ENCODE data around the gene MAB21L3. TPM values are rescaled to one million over a fixed set of nuclear protein-coding genes. Genes with fewer than 3 reads are reported as not detected.

Gene MAB21L3
- total RNA-seq, 1 donor from 2014 or later, result not detected

DNA sequence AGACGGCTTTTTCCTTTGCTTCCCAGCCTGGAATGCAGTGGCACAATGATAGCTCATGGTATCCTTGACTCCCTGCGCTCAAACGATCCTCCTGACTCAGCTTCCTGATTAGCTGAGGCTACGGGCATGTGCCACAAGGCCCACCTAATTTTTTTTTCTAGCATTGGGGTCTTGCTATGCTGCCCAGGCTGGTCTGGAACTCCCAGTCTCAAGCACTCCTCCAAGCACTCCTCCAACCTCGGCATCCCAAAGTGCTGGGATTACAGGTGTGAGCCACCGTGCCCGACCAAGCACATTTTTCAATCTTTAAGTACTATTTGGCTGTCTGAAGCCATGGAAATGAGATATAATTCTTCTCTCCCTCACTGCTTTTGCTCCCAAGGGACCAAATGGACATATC lies 58.7 kb downstream of the MAB21L3 start:
- DNase-seq (ENCODE audit: extremely low spot score, unreplicated experiment), result no peak
- no peak overlapping the region for H3K4me3 Mint-ChIP-seq (ENCODE audit: unreplicated experiment)
- TF ChIP-seq, protein P1, sequence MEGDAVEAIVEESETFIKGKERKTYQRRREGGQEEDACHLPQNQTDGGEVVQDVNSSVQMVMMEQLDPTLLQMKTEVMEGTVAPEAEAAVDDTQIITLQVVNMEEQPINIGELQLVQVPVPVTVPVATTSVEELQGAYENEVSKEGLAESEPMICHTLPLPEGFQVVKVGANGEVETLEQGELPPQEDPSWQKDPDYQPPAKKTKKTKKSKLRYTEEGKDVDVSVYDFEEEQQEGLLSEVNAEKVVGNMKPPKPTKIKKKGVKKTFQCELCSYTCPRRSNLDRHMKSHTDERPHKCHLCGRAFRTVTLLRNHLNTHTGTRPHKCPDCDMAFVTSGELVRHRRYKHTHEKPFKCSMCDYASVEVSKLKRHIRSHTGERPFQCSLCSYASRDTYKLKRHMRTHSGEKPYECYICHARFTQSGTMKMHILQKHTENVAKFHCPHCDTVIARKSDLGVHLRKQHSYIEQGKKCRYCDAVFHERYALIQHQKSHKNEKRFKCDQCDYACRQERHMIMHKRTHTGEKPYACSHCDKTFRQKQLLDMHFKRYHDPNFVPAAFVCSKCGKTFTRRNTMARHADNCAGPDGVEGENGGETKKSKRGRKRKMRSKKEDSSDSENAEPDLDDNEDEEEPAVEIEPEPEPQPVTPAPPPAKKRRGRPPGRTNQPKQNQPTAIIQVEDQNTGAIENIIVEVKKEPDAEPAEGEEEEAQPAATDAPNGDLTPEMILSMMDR (IDR thresholded peaks at IDR 0.05), result no peak
- H3K36me3 Mint-ChIP-seq (ENCODE audit: unreplicated experiment), result no peaks in the 10 kb centered on the region
- peaks cover 41% of the 10 kb centered on the region for H3K27me3 Mint-ChIP-seq (ENCODE audit: unreplicated experiment)
- peaks cover 5% of the 10 kb centered on the region for H3K4me1 Mint-ChIP-seq (ENCODE audit: unreplicated experiment)
- H3K9me3 Mint-ChIP-seq (ENCODE audit: unreplicated experiment), result no peaks in the 10 kb centered on the region
- H3K27ac Mint-ChIP-seq (ENCODE audit: unreplicated experiment), result no peak overlapping the region

DNA sequence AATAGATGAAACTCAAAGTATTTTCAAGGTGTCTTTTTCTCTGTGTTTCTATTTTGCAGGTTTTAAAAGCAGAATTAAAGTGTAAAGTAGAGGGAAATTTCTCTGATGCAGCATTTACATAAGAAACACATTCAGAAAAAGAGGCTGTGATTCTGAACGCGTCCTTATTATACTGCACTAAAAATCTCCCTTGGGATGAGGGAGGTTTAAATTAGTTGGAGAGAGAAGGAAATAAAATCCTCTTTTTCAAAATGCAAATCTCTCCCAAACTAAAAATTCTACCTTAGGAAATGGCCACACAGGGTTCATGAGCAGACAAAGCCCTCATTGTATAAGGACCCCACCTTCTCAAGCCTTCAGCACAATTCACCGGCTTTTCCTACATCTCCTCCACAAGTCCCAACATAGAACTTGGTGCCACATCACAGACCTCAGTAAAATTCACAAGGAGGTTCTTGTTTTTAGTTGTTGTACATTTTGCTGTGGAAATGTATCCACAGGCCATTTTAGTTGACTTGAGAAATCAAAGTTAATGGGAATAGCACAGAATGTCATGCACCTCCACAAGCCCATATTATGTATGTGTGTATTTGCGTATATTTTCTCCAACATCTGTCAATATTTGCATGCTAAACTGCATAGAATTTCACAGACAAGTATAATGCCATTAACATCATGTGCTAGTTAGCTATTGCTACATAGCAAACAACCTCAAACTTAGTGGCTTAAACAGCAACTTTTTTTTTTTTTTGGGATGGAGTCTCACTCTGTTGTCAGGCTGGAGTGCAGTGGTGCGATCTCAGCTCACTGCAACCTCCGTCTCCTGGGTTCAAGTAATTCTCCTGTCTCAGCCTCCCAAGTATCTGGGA lies 59.8 kb downstream of the MAB21L3 start:
- Mint-ChIP-seq H3K27me3 (ENCODE audit: unreplicated experiment) (peaks cover 40% of the 10 kb centered on the region), H3K4me1 (ENCODE audit: unreplicated experiment) (peaks cover 5% of the 10 kb centered on the region), H3K36me3 (ENCODE audit: unreplicated experiment) (no peaks in the 10 kb centered on the region), H3K9me3 (ENCODE audit: unreplicated experiment) (no peaks in the 10 kb centered on the region), H3K27ac (ENCODE audit: unreplicated experiment) (no peak overlapping the region), H3K4me3 (ENCODE audit: unreplicated experiment) (no peak overlapping the region)
- TF ChIP-seq, protein P1 (IDR thresholded peaks at IDR 0.05), result no peak
- no peak for DNase-seq (ENCODE audit: extremely low spot score, unreplicated experiment)

DNA sequence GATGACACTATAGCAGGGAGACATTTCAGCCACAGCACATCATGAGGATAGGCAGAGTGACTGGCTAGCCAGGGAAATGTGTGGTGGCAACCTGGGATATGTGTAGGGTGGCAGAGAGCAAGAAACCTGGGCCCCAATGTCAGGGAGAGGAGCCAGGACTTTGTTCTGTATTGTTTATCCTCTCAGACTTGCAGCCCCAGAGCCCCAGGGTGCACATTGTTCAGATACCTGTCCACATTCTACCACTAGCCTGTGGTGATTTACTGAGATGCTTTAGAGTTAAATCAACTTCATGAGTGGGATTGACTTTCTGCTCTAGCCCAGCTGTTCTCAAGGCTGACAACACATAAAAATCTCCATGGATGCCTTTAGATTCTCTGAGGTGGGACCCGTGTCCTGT lies 61.5 kb downstream of the MAB21L3 start:
- Mint-ChIP-seq H3K27me3 (ENCODE audit: unreplicated experiment) (peaks cover 34% of the 10 kb centered on the region), H3K36me3 (ENCODE audit: unreplicated experiment) (no peaks in the 10 kb centered on the region), H3K9me3 (ENCODE audit: unreplicated experiment) (no peaks in the 10 kb centered on the region), H3K4me1 (ENCODE audit: unreplicated experiment) (peaks cover 3% of the 10 kb centered on the region), H3K4me3 (ENCODE audit: unreplicated experiment) (no peak overlapping the region), H3K27ac (ENCODE audit: unreplicated experiment) (no peak overlapping the region)
- TF ChIP-seq, protein P1 (IDR thresholded peaks at IDR 0.05), result no peak
- no peak for DNase-seq (ENCODE audit: extremely low spot score, unreplicated experiment)

DNA sequence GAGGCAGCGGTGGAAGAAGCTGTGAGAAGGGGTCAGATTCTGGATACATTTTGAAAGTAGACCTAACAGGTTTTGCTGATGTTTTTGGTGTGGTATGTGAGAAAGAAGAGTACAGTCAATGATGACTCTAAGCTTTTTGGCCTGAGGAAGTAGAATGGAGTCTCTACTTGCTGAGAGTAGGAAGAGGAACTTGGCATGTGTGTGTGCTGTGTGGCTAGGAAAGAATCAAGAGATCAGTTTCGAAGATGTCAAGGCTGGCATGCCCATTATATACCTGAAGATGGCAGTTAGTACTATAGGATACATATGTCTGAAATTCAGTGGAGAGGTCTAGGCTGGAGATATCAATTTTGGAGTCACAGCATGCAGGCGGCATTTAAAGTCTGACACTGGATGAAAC lies 64.4 kb downstream of the MAB21L3 start:
- no peaks in the 10 kb centered on the region for H3K36me3 Mint-ChIP-seq (ENCODE audit: unreplicated experiment)
- peaks cover 24% of the 10 kb centered on the region for H3K27me3 Mint-ChIP-seq (ENCODE audit: unreplicated experiment)

DNA sequence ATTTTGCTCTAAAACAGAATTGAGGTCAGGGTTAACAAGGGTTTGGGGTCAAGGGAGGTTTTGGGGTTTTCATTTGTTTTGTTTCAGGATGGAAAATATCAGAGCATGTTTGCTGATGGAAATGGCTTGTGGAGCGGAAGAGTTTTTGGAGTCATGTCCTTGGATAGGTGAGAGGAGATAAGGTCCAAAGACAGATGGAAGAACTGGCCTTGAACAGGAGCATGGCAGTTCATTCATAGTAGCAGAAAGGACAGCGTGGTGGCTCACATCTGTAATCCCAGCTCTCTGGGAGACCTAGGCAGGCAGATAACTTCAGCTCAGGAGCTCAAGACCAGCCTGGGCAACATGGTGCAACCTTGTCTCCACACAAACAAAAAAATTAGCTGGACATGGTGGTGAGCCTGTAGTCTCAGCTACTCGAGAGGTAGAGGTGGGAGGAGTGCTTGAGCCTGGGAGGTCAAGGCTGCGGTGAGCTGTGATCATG lies 65.1 kb downstream of the MAB21L3 start:
- Mint-ChIP-seq H3K36me3 (ENCODE audit: unreplicated experiment) (no peaks in the 10 kb centered on the region), H3K9me3 (ENCODE audit: unreplicated experiment) (no peaks in the 10 kb centered on the region), H3K4me1 (ENCODE audit: unreplicated experiment) (no peaks in the 10 kb centered on the region), H3K27ac (ENCODE audit: unreplicated experiment) (no peak overlapping the region), H3K27me3 (ENCODE audit: unreplicated experiment) (peaks cover 26% of the 10 kb centered on the region), H3K4me3 (ENCODE audit: unreplicated experiment) (no peak overlapping the region)
- TF ChIP-seq, protein P1 (IDR thresholded peaks at IDR 0.05), result no peak
- no peak for DNase-seq (ENCODE audit: extremely low spot score, unreplicated experiment)

More for the DNA sequence above, 64.4 kb downstream of the MAB21L3 start:
- DNase-seq (ENCODE audit: extremely low spot score, unreplicated experiment), result no peak
- Mint-ChIP-seq H3K27ac (ENCODE audit: unreplicated experiment) (no peak overlapping the region), H3K4me3 (ENCODE audit: unreplicated experiment) (no peak overlapping the region), H3K9me3 (ENCODE audit: unreplicated experiment) (no peaks in the 10 kb centered on the region), H3K4me1 (ENCODE audit: unreplicated experiment) (no peaks in the 10 kb centered on the region)
- TF ChIP-seq, protein P1 (IDR thresholded peaks at IDR 0.05), result no peak

Measured in osteocyte (in vitro differentiated cells).